ENCODE results near the gene RGMA.

RGMA gene

GRCh38 chr15:93091465-93091864 is 2.5 kb upstream of the RGMA start:
- TF ChIP-seq CTCF (IDR thresholded peaks at IDR 0.05; ENCODE audit: extremely low read depth, missing control alignments): no peak
- DNase-seq (ENCODE audit: low spot score): no peak

- TF ChIP-seq CTCF (IDR thresholded peaks at IDR 0.05; ENCODE audit: extremely low read depth, missing control alignments): no peak
- no peak for DNase-seq (ENCODE audit: low spot score)
Observed at GRCh38 chr15:93089727-93090305, 805 bp upstream of the RGMA start.

GRCh38 chr15:93088200-93088980 is 621 bp downstream of the RGMA start:
- DNase-seq (ENCODE audit: low spot score): peak; percentile 65
- TF ChIP-seq CTCF (IDR thresholded peaks at IDR 0.05; ENCODE audit: extremely low read depth, missing control alignments): no peak

GRCh38 chr15:93087825-93088199 is 1.2 kb downstream of the RGMA start:
- TF ChIP-seq CTCF (IDR thresholded peaks at IDR 0.05; ENCODE audit: extremely low read depth, missing control alignments): peak; percentile 87

GRCh38 chr15:93086791-93087190 is 2.2 kb downstream of the RGMA start:
- no peak for TF ChIP-seq CTCF (IDR thresholded peaks at IDR 0.05; ENCODE audit: extremely low read depth, missing control alignments)
- no peak for DNase-seq (ENCODE audit: low spot score)

More at GRCh38 chr15:93087825-93088199, 1.2 kb downstream of the RGMA start:
- DNase-seq (ENCODE audit: low spot score): peak; percentile 88

- DNase-seq (ENCODE audit: low spot score): no peak
- TF ChIP-seq CTCF (IDR thresholded peaks at IDR 0.05; ENCODE audit: extremely low read depth, missing control alignments): no peak
Observed at GRCh38 chr15:93085692-93086091, 3.3 kb downstream of the RGMA start.

GRCh38 chr15:93082861-93083260 is 6.2 kb downstream of the RGMA start:
- DNase-seq (ENCODE audit: low spot score): no peak
- TF ChIP-seq CTCF (IDR thresholded peaks at IDR 0.05; ENCODE audit: extremely low read depth, missing control alignments): no peak
